Progenitor cell of endocrine pancreas (in vitro differentiated cells): ENCODE measurements around the gene C12orf50. TPM values are rescaled to one million over a fixed set of nuclear protein-coding genes. Genes with fewer than 3 reads are reported as not detected.

Experiments used
- DNase-seq: peaks from one replicate; pipeline ENCODE4 v3.0.0; 2021; ENCODE audit warnings: low spot score; ENCODE audit not compliant: unreplicated experiment
- H3K27ac Mint-ChIP-seq: 2 replicates; pipeline ENCODE4 v1.8.0; 2021; ENCODE audit warnings: mild to moderate bottlenecking, moderate library complexity, mixed read lengths
- H3K27me3 Mint-ChIP-seq: 2 replicates; pipeline ENCODE4 v1.8.0; 2021; ENCODE audit warnings: mixed read lengths
- H3K36me3 Mint-ChIP-seq: 2 replicates; pipeline ENCODE4 v1.8.0; 2022; ENCODE audit warnings: mixed read lengths; ENCODE audit not compliant: insufficient read depth
- H3K4me1 Mint-ChIP-seq: 2 replicates; pipeline ENCODE4 v1.8.0; 2021; ENCODE audit warnings: low read depth, mixed read lengths
- H3K4me3 Mint-ChIP-seq: 2 replicates; pipeline ENCODE4 v1.8.0; 2021; ENCODE audit warnings: low read depth, mild to moderate bottlenecking, moderate library complexity, mixed read lengths
- H3K9me3 Mint-ChIP-seq: 2 replicates; pipeline ENCODE4 v1.8.0; 2021; ENCODE audit warnings: low read depth, mixed read lengths
- CTCF ChIP-seq: fragments of 200-600 bp; sonication (generic); IDR thresholded peaks from one replicate; pipeline ENCODE4 v1.5.0; 2021; ENCODE audit warnings: antibody characterized with exemption, mild to moderate bottlenecking; ENCODE audit not compliant: unreplicated experiment
- total RNA-seq: library from RNA; stranded (reverse); gene quantifications from 2 replicates; pipeline ENCODE4 v1.2.1, GENCODE V29; 2021

Gene C12orf50
- total RNA-seq, 1 donor from 2014 or later = 0.10 TPM

GRCh38 chr12:87933991-87934390 lies 95.2 kb downstream of the C12orf50 start:
- Mint-ChIP-seq H3K36me3 (peaks cover 2% of the 10 kb centered on the region), H3K4me1 (no peaks in the 10 kb centered on the region), H3K9me3 (peaks cover 6% of the 10 kb centered on the region), H3K27ac (no peak overlapping the region), H3K27me3 (no peaks in the 10 kb centered on the region), H3K4me3 (no peak overlapping the region)
- no peak for TF ChIP-seq CTCF
- no peak for DNase-seq

GRCh38 chr12:87931812-87932211 lies 97.4 kb downstream of the C12orf50 start:
- no peak for DNase-seq
- H3K4me3 Mint-ChIP-seq = no peak overlapping the region
- no peaks in the 10 kb centered on the region for H3K4me1 Mint-ChIP-seq
- TF ChIP-seq CTCF = no peak
- H3K27ac Mint-ChIP-seq = no peak overlapping the region
- peaks cover 2% of the 10 kb centered on the region for H3K36me3 Mint-ChIP-seq
- peaks cover 6% of the 10 kb centered on the region for H3K9me3 Mint-ChIP-seq
- H3K27me3 Mint-ChIP-seq = no peaks in the 10 kb centered on the region

DNA sequence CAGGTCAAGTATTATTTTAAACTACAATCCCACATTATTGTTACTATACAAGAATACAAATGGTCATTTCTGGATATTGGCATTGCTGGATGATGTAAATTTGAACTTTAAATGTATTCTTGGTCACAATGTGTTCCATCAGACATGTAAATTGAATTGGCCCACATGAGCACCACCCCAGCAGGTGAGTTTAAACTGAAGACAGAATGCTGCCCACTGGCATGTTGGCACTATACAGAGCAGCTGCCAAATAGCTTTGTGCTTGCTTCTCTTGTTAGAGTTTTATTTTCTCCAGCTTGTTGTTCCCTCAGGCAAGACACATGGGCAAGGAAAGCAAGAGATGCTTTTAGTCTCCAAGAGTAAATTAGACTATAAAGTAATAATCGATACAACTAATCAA lies 98.6 kb downstream of the C12orf50 start:
- H3K4me3 Mint-ChIP-seq = no peak overlapping the region
- DNase-seq = no peak
- no peak for TF ChIP-seq CTCF
- no peaks in the 10 kb centered on the region for H3K36me3 Mint-ChIP-seq
- H3K9me3 Mint-ChIP-seq = no peaks in the 10 kb centered on the region
- no peak overlapping the region for H3K27ac Mint-ChIP-seq
- no peaks in the 10 kb centered on the region for H3K27me3 Mint-ChIP-seq
- no peaks in the 10 kb centered on the region for H3K4me1 Mint-ChIP-seq

Other genes with a start within 250 kb of the C12orf50 start
- 29.7 and 31.2 TPM in 2 replicates for gene CEP290, start 112.7 kb upstream of the C12orf50 start, total RNA-seq
- gene TMTC3, start 112.9 kb upstream of the C12orf50 start, total RNA-seq = 35.2 TPM in 2 replicates